ENCODE results near the gene APC2.
"Not testable (repeated sequence)": the region's sequence is repeated elsewhere in the genome, so short reads cannot be mapped to it uniquely, and the experiment has no call there.

APC2 gene

GRCh38 chr19:1512671-1513498 lies 63.0 kb downstream of the APC2 start, which contains the start of gene ADAMTSL5:
Gene ADAMTSL5, minus strand, starts transcription at chr19:1513019. Its CDS starts 2,076 bp downstream, at chr19:1510943.
- DNase-seq (ENCODE audit: low spot score): peak; percentile 78

DNA sequence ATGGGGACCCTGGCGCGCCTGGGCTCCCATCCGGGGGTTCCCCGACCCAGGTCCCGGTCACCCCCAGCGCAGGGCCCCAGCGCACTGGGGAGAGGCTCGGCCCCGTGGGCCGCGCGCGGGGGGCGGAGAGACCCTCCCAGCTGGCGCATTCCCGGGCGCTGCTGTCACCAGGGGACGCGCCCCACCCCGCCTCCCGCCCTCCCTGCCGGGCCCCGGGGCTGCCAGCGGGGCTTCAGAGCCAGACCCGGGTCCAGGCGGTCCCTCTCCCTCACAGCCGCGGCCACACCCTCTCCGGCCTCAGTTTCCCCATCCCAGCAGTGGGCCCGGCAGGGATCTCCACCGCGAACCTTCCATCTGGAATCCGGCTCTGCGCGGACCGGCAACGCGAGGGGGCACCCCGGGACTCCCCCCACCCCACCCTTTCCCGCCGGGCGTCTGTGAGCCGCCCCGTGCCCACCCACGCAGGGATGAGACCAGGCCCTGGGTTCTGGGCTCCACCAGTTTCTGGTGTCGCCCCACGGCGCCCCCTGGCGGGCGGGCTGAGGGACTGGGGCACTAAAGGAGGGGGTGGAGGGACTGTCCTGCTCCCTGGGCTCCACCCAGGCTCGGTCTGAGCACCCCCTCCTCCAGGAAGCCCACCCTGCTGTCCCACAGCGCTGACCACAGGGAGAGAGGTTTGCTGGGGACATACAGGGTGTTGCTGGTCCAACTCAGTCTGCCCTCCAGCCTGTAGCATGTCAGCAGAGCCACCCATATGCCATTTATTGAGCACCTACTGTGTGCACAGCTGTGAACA lies 63.8 kb downstream of the APC2 start:
- peak; percentile 74 for DNase-seq (ENCODE audit: low spot score)

- DNase-seq (ENCODE audit: low spot score): no peak
Measured at GRCh38 chr19:1514295-1514661, 64.4 kb downstream of the APC2 start.

GRCh38 chr19:1514986-1515721 lies 65.2 kb downstream of the APC2 start:
- no peak for DNase-seq (ENCODE audit: low spot score)

- DNase-seq (ENCODE audit: low spot score): no peak
Measured at GRCh38 chr19:1516395-1516753, 66.5 kb downstream of the APC2 start.

GRCh38 chr19:1518471-1518870 lies 68.5 kb downstream of the APC2 start:
- no peak for DNase-seq (ENCODE audit: low spot score)

GRCh38 chr19:1519802-1520201 lies 69.9 kb downstream of the APC2 start:
- DNase-seq (ENCODE audit: low spot score): not testable (repeated sequence)

DNA sequence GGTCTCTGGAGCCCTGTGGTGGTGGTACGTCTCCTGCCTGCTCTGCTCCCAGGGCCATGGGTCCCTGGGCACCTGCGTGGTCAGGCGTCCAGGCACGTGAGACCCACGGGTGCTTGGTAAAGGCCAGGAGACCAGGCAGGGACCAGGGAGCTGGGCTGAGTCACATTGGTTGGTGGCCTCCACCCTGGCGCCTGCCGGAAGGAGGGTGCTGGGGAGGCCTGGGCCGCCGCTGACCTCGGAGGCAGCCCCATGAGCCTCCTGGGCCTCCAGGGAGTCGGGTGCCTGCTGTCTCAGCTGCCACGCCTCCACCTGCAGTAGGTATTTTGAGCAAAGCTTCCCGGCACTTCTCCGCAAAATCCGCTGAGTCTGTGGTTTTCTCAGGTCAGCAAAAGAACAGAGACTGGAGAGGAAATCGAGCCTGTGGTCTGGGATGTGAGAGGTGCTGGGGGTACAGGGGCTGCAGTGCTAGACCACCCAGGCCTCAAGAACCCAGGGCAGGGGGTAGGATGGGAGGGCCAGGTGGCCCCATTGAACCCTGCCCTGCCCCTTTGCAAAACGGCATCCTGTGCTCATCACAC lies 70.4 kb downstream of the APC2 start:
- no peak for DNase-seq (ENCODE audit: low spot score)

- DNase-seq (ENCODE audit: low spot score): no peak
Measured at GRCh38 chr19:1521636-1522035, 71.7 kb downstream of the APC2 start.

- DNase-seq (ENCODE audit: low spot score): no peak
Measured at GRCh38 chr19:1522061-1522460, 72.1 kb downstream of the APC2 start.

GRCh38 chr19:1522838-1523237 lies 72.9 kb downstream of the APC2 start:
- DNase-seq (ENCODE audit: low spot score): no peak

Data from HuH-7 (cell line).